HepG2 (cell line): ENCODE results near the gene ST8SIA1. TPM values are rescaled to one million over a fixed set of nuclear protein-coding genes. Genes with fewer than 3 reads are reported as not detected.

Source experiments
- ATAC-seq: fragments of 200-7000 bp; cut with Tn5 transposase; 3 replicates; pipeline ENCODE4 v1.9.1; 2020; ENCODE audit warnings: mild to moderate bottlenecking, moderate library complexity
- BruUV-seq: library from RNA; stranded (reverse); fragments of 400-500 nt; replicated peaks from 2 replicates; lab custom pipeline; 2021; lab: Mats Ljungman, UMichigan
- CTCF ChIA-PET: fragments of 300-600 bp; formaldehyde crosslinking; extraction: SDS; loops from one replicate; lab custom pipeline; 2021; ENCODE audit warnings: low total read pairs, inconsistent platforms, low intra/inter-chr PET ratio; lab: Yijun Ruan, JAX
- POLR2A ChIA-PET: fragments of 350-600 bp; sonication (Branson Sonifier 250); formaldehyde crosslinking; loops from one replicate; lab custom pipeline; 2020; ENCODE audit warnings: antibody characterized with exemption, inconsistent platforms; lab: Yijun Ruan, JAX
- DNase-seq: peaks from one replicate; pipeline ENCODE4 v3.0.0-alpha.2; 2015; ENCODE audit warnings: low spot score
- FAIRE-seq: peaks from 3 replicates; lab custom pipeline; 2011; peaks lifted over from hg19 to GRCh38; lab: Jason Lieb, UNC
- H2AFZ ChIP-seq: one replicate; pipeline ENCODE4 v1.6.1; 2011; ENCODE audit warnings: low read length, inconsistent platforms
- H3K27ac ChIP-seq: fragments of 300-600 bp; 3 replicates; pipeline ENCODE4 v1.8.0; 2011; ENCODE audit warnings: mixed run types, mild to moderate bottlenecking, mixed read lengths, low read length, inconsistent platforms; ENCODE audit not compliant: insufficient read depth; ENCODE audit errors: extremely low read length
- H3K27me3 ChIP-seq, 2 experiments: fragments of 200-600 bp in 1 of 2; 2 replicates in 1 of 2; 3 replicates in 1 of 2; pipeline versions ENCODE4 v1.6.0 to v1.8.0; 2011; ENCODE audit warnings: low read length in 2 of 2, mild to moderate bottlenecking in 2 of 2, moderate library complexity in 2 of 2, inconsistent platforms in 1 of 2; ENCODE audit not compliant: insufficient read depth in 2 of 2, control insufficient read depth in 1 of 2
- H3K36me3 ChIP-seq, 2 experiments: fragments of 200-600 bp in 1 of 2; replicated peaks in 1 of 2; 2 replicates in 1 of 2; 3 replicates in 1 of 2; pipeline versions ENCODE4 v1.5.1 to v1.8.0; 2011; ENCODE audit warnings: low read length in 2 of 2, inconsistent platforms in 1 of 2; ENCODE audit not compliant: insufficient read depth in 2 of 2, control insufficient read depth in 1 of 2
- H3K4me1 ChIP-seq: 2 replicates; pipeline ENCODE4 v1.5.1; 2012; ENCODE audit warnings: low read length, inconsistent platforms; ENCODE audit not compliant: insufficient read depth
- H3K4me2 ChIP-seq: 2 replicates; pipeline ENCODE4 v1.6.0; 2011; ENCODE audit warnings: low read depth, low read length, inconsistent platforms
- H3K4me3 ChIP-seq, 3 experiments: fragments of 200-600 bp in 1 of 3; sonication (generic), shearing (Covaris generic) in 1 of 3; replicated peaks in 1 of 3; 2 replicates each; pipeline ENCODE4 v1.5.1; 2011 to 2016; ENCODE audit warnings: low read length in 3 of 3, inconsistent platforms in 2 of 3, low read depth in 2 of 3, mild to moderate bottlenecking in 2 of 3, control low read depth in 1 of 3, mixed read lengths in 1 of 3; ENCODE audit not compliant: insufficient read depth in 1 of 3
- H3K79me2 ChIP-seq: one replicate; pipeline ENCODE4 v1.6.1; 2011; ENCODE audit warnings: low read length, inconsistent platforms; ENCODE audit not compliant: insufficient read depth
- H3K9ac ChIP-seq: 2 replicates; pipeline ENCODE4 v1.6.0; 2011; ENCODE audit warnings: mild to moderate bottlenecking, low read depth, low read length, inconsistent platforms; ENCODE audit not compliant: insufficient read depth
- H3K9me3 ChIP-seq: 2 replicates; pipeline ENCODE4 v1.5.1; 2012; ENCODE audit warnings: mild to moderate bottlenecking, low read length
- H4K20me1 ChIP-seq: 2 replicates; pipeline ENCODE4 v1.6.0; 2011; ENCODE audit warnings: inconsistent platforms, mild to moderate bottlenecking, low read length, moderate library complexity; ENCODE audit not compliant: insufficient read depth
- DR1 ChIP-seq: sonication (generic); formaldehyde crosslinking; IDR thresholded peaks from 2 replicates; pipeline ENCODE4 v1.8.0; 2021; ENCODE audit warnings: mild to moderate bottlenecking, missing genetic modification reagents, inconsistent platforms
- KAT8 ChIP-seq: IDR thresholded peaks from 2 replicates; pipeline ENCODE4 v1.6.1; 2016; ENCODE audit warnings: missing genetic modification reagents, missing compliant biosample characterization
- MTA3 ChIP-seq: sonication (generic); formaldehyde crosslinking; IDR thresholded peaks from 2 replicates; pipeline ENCODE4 v1.4.0; 2020; ENCODE audit warnings: missing genetic modification reagents
- PHF21A ChIP-seq: sonication (generic); formaldehyde crosslinking; IDR thresholded peaks from 2 replicates; pipeline ENCODE4 v1.5.0; 2020; ENCODE audit warnings: mild to moderate bottlenecking, missing genetic modification reagents
- RFX1 ChIP-seq: fragments of 450-650 bp; IDR thresholded peaks from 2 replicates; pipeline ENCODE4 v1.6.1; 2017
- SNAPC2 ChIP-seq: sonication (generic); formaldehyde crosslinking; IDR thresholded peaks from 2 replicates; pipeline ENCODE4 v1.8.1; 2022; ENCODE audit warnings: mild to moderate bottlenecking, missing genetic modification reagents
- ZFP62 ChIP-seq: sonication (generic); formaldehyde crosslinking; IDR thresholded peaks from 2 replicates; pipeline ENCODE4 v1.4.0; 2020; ENCODE audit warnings: missing genetic modification reagents
- ZNF143 ChIP-seq: sonication (generic); formaldehyde crosslinking; IDR thresholded peaks from 2 replicates; pipeline ENCODE4 v1.4.0; 2020; ENCODE audit warnings: missing genetic modification reagents
- ZNF629 ChIP-seq: sonication (generic); formaldehyde crosslinking; conservative IDR thresholded peaks from 2 replicates; pipeline ENCODE4 v1.5.0; 2020; ENCODE audit warnings: missing genetic modification reagents
- ZNF792 ChIP-seq: IDR thresholded peaks from 2 replicates; pipeline ENCODE4 v1.6.1; 2016
- WGBS: methylation state at CpG from one replicate; pipeline ENCODE4 v1.1.6; 2017; ENCODE audit warnings: low lambda C conversion rate; 5-methylcytosine and 5-hydroxymethylcytosine counted together
- in situ Hi-C: cut with HindIII; loops from 2 replicates; pipeline ENCODE4 v1.10.0; 2017; ENCODE audit warnings: low pct_unique_long_range_greater_than_20kb; ENCODE audit not compliant: extremely low pct_ligation_motif_present
- intact Hi-C: fragments of 100-400 bp; cut with micrococcal nuclease; formaldehyde crosslinking; loops from one replicate; pipeline ENCODE4 v1.10.0; 2022; ENCODE audit not compliant: unreplicated experiment
- polyA plus RNA-seq, 8 experiments: library from polyadenylated mRNA; depleted of rRNA in 3 of 8; stranded (reverse) in 7 of 8; unstranded in 1 of 8; fragments of >200 nt; fragmentation: Illumina TruSeq in 4 of 8; extraction: Trizol in 4 of 8; gene quantifications; 2 replicates each; pipeline versions ENCODE4 v1.2.1 to v1.2.3, GENCODE V29; 2011 to 2016; ENCODE audit warnings: low read depth in 4 of 8, missing spikeins in 1 of 8, mixed read lengths in 1 of 8; ENCODE audit not compliant: insufficient read depth in 1 of 8
- total RNA-seq, 5 experiments: library from RNA; depleted of rRNA; stranded (reverse); fragments of >200 nt; fragmentation: Illumina TruSeq; extraction: Trizol; gene quantifications; 2 replicates each; pipeline ENCODE4 v1.2.3, GENCODE V29; 2016; ENCODE audit warnings: low read depth in 1 of 5
- TF ChIP-seq, protein P1 (sequence below): sonication (generic); formaldehyde crosslinking; IDR thresholded peaks from 2 replicates; pipeline ENCODE4 v1.8.1; 2023; ENCODE audit warnings: mild to moderate bottlenecking, missing genetic modification reagents
- TF ChIP-seq, protein P2 (sequence below): sonication (generic); formaldehyde crosslinking; IDR thresholded peaks from 2 replicates; pipeline ENCODE4 v1.8.1; 2022; ENCODE audit warnings: low read depth, mild to moderate bottlenecking, missing genetic modification reagents
- TF ChIP-seq, protein P3 (sequence below): IDR thresholded peaks from 2 replicates; pipeline ENCODE4 v1.6.1; 2016; ENCODE audit warnings: missing compliant biosample characterization, missing genetic modification reagents, borderline replicate concordance

The ST8SIA1 gene
- total and polyA plus RNA-seq, 2 of the 13 experiments (the other 11 are each of a cell fraction or from before 2014, with no cell fraction given), result not detected

DNA sequence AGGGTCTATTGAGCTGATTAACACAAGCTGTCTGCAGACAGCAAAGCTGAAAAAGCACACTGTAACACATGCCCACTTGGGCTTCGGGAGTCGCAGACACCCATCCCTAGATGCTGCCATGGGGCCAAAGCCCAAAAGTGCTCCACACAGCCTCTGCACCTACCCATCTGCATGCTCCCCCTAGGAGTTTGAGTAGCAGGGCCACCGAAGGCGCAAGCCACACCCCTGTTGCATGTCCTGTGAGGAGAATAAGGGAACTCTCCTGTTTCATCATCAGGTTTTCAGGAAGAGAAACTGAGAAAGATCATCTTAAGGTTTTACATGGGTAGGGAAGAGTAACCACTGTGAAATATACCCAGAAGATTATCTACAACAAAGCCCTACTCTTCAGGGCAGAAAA is 5.6 kb upstream of the ST8SIA1 start:
- Histone ChIP-seq H4K20me1 (no peaks in the 10 kb centered on the region), H3K4me2 (no peak overlapping the region), H3K27ac (no peak overlapping the region), H2AFZ (no peak overlapping the region), H3K36me3 (no peaks in the 10 kb centered on the region), H3K9me3 (no peaks in the 10 kb centered on the region), H3K4me1 (no peaks in the 10 kb centered on the region), H3K9ac (no peak overlapping the region), H3K79me2 (no peaks in the 10 kb centered on the region), H3K4me3 (no peak overlapping the region), H3K27me3 (peaks cover 0 to 2% of the 10 kb centered on the region in 2 experiments; a peak in 1 of 5 replicates)
- BruUV-seq, result no TSS peak
- CTCF ChIA-PET, result no interaction called here
- intact Hi-C loops, result no loop called here
- no peak for DNase-seq
- WGBS, result 21% methylated on average over 4 of the region's 4 CpGs
- in situ Hi-C loops, result no loop called here
- no peak for ATAC-seq
- POLR2A ChIA-PET, result no interaction called here
- no peak for TF ChIP-seq SNAPC2
- FAIRE-seq, result no peak

DNA sequence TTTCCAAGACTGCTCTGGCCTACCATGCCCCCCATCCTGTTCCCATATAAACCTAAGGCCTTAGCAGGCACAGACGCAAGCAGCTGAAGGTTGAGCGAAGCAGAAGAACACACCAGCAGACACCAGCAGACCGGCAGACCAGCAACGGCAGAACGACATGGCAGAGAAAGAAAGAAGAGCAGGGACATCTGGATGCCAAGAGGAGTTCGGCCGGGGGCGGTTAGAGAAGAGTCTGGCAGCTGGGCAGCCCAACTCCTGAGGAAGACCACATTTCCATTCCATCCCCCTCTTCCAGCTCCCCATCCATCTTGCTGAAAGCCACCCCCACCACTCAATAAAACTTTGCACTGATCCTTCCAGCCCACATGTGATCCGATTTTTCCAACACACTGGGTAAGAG is 5.2 kb upstream of the ST8SIA1 start:
- no peak for DNase-seq
- in situ Hi-C loops (loop anchor here (5.0 kb wide), 1 partner anchor 237 kb away; no protein-coding TSS in a partner anchor), intact Hi-C loops (no loop called here)
- TF ChIP-seq ZNF792 (no peak), DR1 (CRISPR knock-in tag) (no peak), KAT8 (no peak), MTA3 (CRISPR knock-in tag) (no peak), RFX1 (no peak), PHF21A (CRISPR knock-in tag) (no peak), ZNF143 (no peak), ZFP62 (CRISPR knock-in tag) (no peak), ZNF629 (no peak)
- TF ChIP-seq, protein P1, sequence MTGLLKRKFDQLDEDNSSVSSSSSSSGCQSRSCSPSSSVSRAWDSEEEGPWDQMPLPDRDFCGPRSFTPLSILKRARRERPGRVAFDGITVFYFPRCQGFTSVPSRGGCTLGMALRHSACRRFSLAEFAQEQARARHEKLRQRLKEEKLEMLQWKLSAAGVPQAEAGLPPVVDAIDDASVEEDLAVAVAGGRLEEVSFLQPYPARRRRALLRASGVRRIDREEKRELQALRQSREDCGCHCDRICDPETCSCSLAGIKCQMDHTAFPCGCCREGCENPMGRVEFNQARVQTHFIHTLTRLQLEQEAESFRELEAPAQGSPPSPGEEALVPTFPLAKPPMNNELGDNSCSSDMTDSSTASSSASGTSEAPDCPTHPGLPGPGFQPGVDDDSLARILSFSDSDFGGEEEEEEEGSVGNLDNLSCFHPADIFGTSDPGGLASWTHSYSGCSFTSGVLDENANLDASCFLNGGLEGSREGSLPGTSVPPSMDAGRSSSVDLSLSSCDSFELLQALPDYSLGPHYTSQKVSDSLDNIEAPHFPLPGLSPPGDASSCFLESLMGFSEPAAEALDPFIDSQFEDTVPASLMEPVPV, result no peak
- TF ChIP-seq, protein P2, sequence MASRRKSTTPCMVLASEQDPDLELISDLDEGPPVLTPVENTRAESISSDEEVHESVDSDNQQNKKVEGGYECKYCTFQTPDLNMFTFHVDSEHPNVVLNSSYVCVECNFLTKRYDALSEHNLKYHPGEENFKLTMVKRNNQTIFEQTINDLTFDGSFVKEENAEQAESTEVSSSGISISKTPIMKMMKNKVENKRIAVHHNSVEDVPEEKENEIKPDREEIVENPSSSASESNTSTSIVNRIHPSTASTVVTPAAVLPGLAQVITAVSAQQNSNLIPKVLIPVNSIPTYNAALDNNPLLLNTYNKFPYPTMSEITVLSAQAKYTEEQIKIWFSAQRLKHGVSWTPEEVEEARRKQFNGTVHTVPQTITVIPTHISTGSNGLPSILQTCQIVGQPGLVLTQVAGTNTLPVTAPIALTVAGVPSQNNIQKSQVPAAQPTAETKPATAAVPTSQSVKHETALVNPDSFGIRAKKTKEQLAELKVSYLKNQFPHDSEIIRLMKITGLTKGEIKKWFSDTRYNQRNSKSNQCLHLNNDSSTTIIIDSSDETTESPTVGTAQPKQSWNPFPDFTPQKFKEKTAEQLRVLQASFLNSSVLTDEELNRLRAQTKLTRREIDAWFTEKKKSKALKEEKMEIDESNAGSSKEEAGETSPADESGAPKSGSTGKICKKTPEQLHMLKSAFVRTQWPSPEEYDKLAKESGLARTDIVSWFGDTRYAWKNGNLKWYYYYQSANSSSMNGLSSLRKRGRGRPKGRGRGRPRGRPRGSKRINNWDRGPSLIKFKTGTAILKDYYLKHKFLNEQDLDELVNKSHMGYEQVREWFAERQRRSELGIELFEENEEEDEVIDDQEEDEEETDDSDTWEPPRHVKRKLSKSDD (CRISPR knock-in tag), result no peak
- TF ChIP-seq, protein P3, sequence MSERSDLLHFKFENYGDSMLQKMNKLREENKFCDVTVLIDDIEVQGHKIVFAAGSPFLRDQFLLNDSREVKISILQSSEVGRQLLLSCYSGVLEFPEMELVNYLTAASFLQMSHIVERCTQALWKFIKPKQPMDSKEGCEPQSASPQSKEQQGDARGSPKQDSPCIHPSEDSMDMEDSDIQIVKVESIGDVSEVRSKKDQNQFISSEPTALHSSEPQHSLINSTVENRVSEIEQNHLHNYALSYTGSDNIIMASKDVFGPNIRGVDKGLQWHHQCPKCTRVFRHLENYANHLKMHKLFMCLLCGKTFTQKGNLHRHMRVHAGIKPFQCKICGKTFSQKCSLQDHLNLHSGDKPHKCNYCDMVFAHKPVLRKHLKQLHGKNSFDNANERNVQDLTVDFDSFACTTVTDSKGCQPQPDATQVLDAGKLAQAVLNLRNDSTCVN (CRISPR knock-in tag), result no peak

More for the DNA sequence above, 5.2 kb upstream of the ST8SIA1 start:
- no peaks in the 10 kb centered on the region for H3K79me2 ChIP-seq
- no peak overlapping the region for H3K4me2 ChIP-seq
- no peak for ATAC-seq
- H2AFZ ChIP-seq, result no peak overlapping the region
- no peak overlapping the region for H3K27ac ChIP-seq
- CTCF ChIA-PET, result no interaction called here
- no peaks in the 10 kb centered on the region for H3K36me3 ChIP-seq
- no peaks in the 10 kb centered on the region for H3K9me3 ChIP-seq
- H3K4me3 ChIP-seq, result no peak overlapping the region
- no peaks in the 10 kb centered on the region for H4K20me1 ChIP-seq
- 28% methylated on average over 7 of the region's 9 CpGs for WGBS
- H3K9ac ChIP-seq, result no peak overlapping the region
- no peak for FAIRE-seq
- H3K4me1 ChIP-seq, result no peaks in the 10 kb centered on the region
- BruUV-seq, result no TSS peak
- POLR2A ChIA-PET, result no interaction called here
- peaks cover 0 to 6% of the 10 kb centered on the region in 2 experiments; a peak in 2 of 5 replicates for H3K27me3 ChIP-seq
